Measurements from ENCODE around the gene SLC7A14.

SLC7A14 gene

GRCh38 chr3:170585937-170586310 lies at the start of gene SLC7A14:
SLC7A14 (minus strand) TSS chr3:170586075; CDS start chr3:170526936, 59,139 bp downstream.
- no peak for DNase-seq

- no peak for DNase-seq
These were observed 49.5 kb upstream of the SLC7A14 start for GRCh38 chr3:170635385-170635735.

GRCh38 chr3:170634663-170635384 lies 48.9 kb upstream of the SLC7A14 start:
- DNase-seq, result no peak

GRCh38 chr3:170633573-170633972 lies 47.7 kb upstream of the SLC7A14 start:
- DNase-seq, result no peak

GRCh38 chr3:170632780-170633179 lies 46.9 kb upstream of the SLC7A14 start:
- no peak for DNase-seq

GRCh38 chr3:170631755-170632488 lies 46.0 kb upstream of the SLC7A14 start:
- DNase-seq, result no peak

- no peak for DNase-seq
These were observed 37.6 kb upstream of the SLC7A14 start for GRCh38 chr3:170623524-170623923.

- DNase-seq, result no peak
These were observed 36.7 kb upstream of the SLC7A14 start for GRCh38 chr3:170622369-170623159.

- DNase-seq, result no peak
These were observed 35.4 kb upstream of the SLC7A14 start for GRCh38 chr3:170621256-170621655.

GRCh38 chr3:170614214-170614966 lies 28.5 kb upstream of the SLC7A14 start:
- no peak for DNase-seq

- DNase-seq, result no peak
These were observed 25.9 kb upstream of the SLC7A14 start for GRCh38 chr3:170611751-170612150.

- no peak for DNase-seq
These were observed 24.5 kb upstream of the SLC7A14 start for GRCh38 chr3:170610321-170610884.

GRCh38 chr3:170608475-170608874 lies 22.6 kb upstream of the SLC7A14 start:
- no peak for DNase-seq

GRCh38 chr3:170606675-170607074 lies 20.8 kb upstream of the SLC7A14 start:
- no peak for DNase-seq

- DNase-seq, result no peak
These were observed 19.6 kb upstream of the SLC7A14 start for GRCh38 chr3:170605490-170605889.

GRCh38 chr3:170603770-170604510 lies 18.1 kb upstream of the SLC7A14 start:
- no peak for DNase-seq

GRCh38 chr3:170602556-170602955 lies 16.7 kb upstream of the SLC7A14 start:
- no peak for DNase-seq

GRCh38 chr3:170600005-170600624 lies 14.2 kb upstream of the SLC7A14 start:
- no peak for DNase-seq

- no peak for DNase-seq
These were observed 13.2 kb upstream of the SLC7A14 start for GRCh38 chr3:170599091-170599490.

GRCh38 chr3:170598091-170598502 lies 12.2 kb upstream of the SLC7A14 start:
- no peak for DNase-seq

- no peak for DNase-seq
These were observed 8.7 kb upstream of the SLC7A14 start for GRCh38 chr3:170594528-170594927.
